ENCODE data around the gene ECE2. TPM values are rescaled to one million over a fixed set of nuclear protein-coding genes. Genes with fewer than 3 reads are reported as not detected.
"Not testable (repeated sequence)": the region's sequence is repeated elsewhere in the genome, so short reads cannot be mapped to it uniquely, and the experiment has no call there.

The ECE2 gene
- total RNA-seq, 3 donors from 2014 or later, result not detected

DNA sequence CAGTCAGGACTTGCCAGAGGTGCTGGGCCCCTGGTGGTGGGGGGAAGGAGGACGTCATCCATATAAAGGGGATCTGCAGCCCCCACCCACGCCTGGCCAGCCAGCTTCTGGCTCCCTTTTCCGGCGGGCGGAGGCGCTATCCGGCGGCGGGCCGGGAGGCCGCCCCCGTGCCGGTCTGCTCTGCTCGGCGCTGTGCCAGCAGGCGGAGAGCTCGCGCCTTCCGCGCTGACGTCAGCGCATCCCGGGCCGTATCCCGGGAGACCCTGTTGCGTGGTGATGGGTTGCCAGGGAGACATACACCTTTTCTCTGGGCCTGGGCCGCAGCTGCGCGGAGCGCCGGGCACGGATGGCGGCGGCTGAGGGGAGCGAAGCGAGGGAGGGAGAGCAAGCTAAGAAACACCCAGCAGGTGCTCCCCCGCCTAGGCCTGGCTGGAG, 62.7 kb downstream of the ECE2 start:
- DNase-seq (ENCODE audit: low spot score in 2 of 2), result peak in 1 of 2 donors; percentile 71
- peaks cover 4% of the 10 kb centered on the region for H3K36me3 ChIP-seq
- H3K27me3 ChIP-seq, result no peaks in the 10 kb centered on the region
- H3K4me3 ChIP-seq, result peak overlapping the region in 2 of 3 donors; percentile 83 to 84
- no peaks in the 10 kb centered on the region for H3K9me3 ChIP-seq
- no peak for TF ChIP-seq POLR2A (IDR thresholded peaks at IDR 0.05)
- peak; percentile 31 to 63 (median 35) for TF ChIP-seq POLR2AphosphoS5 (IDR thresholded peaks at IDR 0.05)
- TF ChIP-seq, protein P1, sequence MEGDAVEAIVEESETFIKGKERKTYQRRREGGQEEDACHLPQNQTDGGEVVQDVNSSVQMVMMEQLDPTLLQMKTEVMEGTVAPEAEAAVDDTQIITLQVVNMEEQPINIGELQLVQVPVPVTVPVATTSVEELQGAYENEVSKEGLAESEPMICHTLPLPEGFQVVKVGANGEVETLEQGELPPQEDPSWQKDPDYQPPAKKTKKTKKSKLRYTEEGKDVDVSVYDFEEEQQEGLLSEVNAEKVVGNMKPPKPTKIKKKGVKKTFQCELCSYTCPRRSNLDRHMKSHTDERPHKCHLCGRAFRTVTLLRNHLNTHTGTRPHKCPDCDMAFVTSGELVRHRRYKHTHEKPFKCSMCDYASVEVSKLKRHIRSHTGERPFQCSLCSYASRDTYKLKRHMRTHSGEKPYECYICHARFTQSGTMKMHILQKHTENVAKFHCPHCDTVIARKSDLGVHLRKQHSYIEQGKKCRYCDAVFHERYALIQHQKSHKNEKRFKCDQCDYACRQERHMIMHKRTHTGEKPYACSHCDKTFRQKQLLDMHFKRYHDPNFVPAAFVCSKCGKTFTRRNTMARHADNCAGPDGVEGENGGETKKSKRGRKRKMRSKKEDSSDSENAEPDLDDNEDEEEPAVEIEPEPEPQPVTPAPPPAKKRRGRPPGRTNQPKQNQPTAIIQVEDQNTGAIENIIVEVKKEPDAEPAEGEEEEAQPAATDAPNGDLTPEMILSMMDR (IDR thresholded peaks at IDR 0.05), result peak in 2 of 3 donors; percentile 9 to 11
- peaks cover 8 to 11% of the 10 kb centered on the region in 2 donors for H3K4me1 ChIP-seq
- intact Hi-C loops (cut with DNase I; ENCODE audit: low total_unique reads), result loop anchor here (1.0 kb wide), 1 partner anchor 23 kb away; the partner anchor contains the start of genes CLCN2 and POLR2H
- H3K27ac ChIP-seq, result peak overlapping the region; percentile 98

DNA sequence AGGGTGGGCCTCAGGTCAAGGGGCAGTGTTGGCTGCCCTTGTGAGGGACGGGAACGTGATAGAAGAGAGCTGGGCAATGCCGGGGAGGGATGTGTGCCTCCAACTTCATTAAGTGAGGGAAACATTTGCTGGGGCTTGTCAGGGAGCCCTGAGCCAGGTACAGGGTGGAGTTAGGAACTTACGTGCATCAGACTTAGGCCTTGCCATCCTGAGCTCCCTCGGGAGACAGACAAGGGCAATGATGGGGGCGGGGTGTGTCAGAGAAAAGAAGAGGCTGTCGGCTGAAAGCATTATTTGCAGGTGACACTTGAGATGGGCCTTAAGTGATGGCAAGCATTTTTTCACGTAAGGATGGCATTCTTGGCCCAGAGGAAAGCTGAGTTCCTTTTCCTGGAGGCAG, 63.2 kb downstream of the ECE2 start:
- H3K9me3 ChIP-seq, result no peaks in the 10 kb centered on the region
- H3K27me3 ChIP-seq, result no peaks in the 10 kb centered on the region
- peak overlapping the region; percentile 98 for H3K27ac ChIP-seq
- peaks cover 8 to 11% of the 10 kb centered on the region in 2 donors for H3K4me1 ChIP-seq
- DNase-seq (ENCODE audit: low spot score in 2 of 2), result no peak
- intact Hi-C loops (cut with DNase I; ENCODE audit: low total_unique reads), result no loop called here
- no peaks in the 10 kb centered on the region for H3K36me3 ChIP-seq
- TF ChIP-seq POLR2A (IDR thresholded peaks at IDR 0.05), result no peak
- H3K4me3 ChIP-seq, result peak overlapping the region in 2 of 3 donors; percentile 83 to 84

DNA sequence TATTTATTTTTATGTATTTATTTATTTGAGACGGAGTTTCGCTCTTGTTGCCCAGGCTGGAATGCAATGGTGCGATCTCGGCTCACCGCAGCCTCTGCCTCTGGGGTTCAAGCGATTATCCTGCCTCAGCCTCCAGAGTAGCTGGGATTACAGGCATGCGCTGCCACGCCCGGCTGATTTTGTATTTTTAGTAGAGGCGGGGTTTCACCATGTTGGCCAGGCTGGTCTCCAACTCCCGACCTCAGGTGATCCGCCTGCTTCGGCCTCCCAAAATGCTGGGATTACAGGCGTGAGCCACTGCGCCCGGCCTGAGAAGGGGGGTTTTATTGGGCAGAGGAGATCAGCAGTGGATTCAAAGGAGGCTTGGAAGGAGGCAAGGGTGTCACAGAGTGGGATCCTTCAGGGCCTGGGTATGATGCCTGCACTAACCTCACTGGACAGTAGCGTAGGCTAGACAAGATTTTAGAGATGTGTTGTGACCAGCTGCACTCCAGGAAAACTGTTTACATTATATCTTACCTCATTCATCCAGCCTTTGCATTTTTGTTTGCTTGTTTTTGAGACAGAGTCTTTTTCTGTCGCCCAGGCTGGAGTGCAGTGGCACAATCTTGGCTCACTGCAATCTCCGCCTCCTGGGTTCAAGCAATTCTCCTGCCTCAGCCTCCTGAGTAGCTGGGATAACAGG, 63.8 kb downstream of the ECE2 start:
- DNase-seq (ENCODE audit: low spot score in 2 of 2); H3K9me3 ChIP-seq; H3K36me3 ChIP-seq; H3K4me3 ChIP-seq; intact Hi-C loops (cut with DNase I; ENCODE audit: low total_unique reads); H3K27me3 ChIP-seq: not testable (repeated sequence)
- Histone ChIP-seq H3K27ac (peak overlapping the region in 1 of 2 donors; percentile 98), H3K4me1 (peaks cover 8 to 11% of the 10 kb centered on the region in 2 donors)

DNA sequence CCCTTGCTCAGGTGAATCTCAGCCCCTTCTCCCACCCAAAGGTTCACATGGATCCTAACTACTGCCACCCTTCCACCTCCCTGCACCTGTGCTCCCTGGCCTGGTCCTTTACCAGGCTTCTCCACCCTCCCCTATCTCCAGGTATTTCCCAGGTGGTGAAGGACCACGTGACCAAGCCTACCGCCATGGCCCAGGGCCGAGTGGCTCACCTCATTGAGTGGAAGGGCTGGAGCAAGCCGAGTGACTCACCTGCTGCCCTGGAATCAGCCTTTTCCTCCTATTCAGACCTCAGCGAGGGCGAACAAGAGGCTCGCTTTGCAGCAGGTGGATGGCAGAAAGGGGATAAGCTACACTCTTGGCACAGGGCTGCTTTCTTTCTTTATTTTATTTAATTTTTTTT, 66.1 kb downstream of the ECE2 start:
- H3K27me3 ChIP-seq, result no peaks in the 10 kb centered on the region
- H3K27ac ChIP-seq, result peak overlapping the region in 1 of 2 donors; percentile 22
- no peaks in the 10 kb centered on the region for H3K36me3 ChIP-seq
- H3K4me3 ChIP-seq, result no peak overlapping the region
- no peaks in the 10 kb centered on the region for H3K9me3 ChIP-seq
- peak in 1 of 2 donors; percentile 83 for DNase-seq (ENCODE audit: low spot score in 2 of 2)
- TF ChIP-seq POLR2A (IDR thresholded peaks at IDR 0.05) (no peak), POLR2AphosphoS5 (IDR thresholded peaks at IDR 0.05) (no peak)
- TF ChIP-seq, protein P1 (IDR thresholded peaks at IDR 0.05), result no peak
- intact Hi-C loops (cut with DNase I; ENCODE audit: low total_unique reads), result no loop called here
- H3K4me1 ChIP-seq, result peaks cover 8 to 11% of the 10 kb centered on the region in 2 donors

Other genes starting within 250 kb of the ECE2 start
- not detected for gene HTR3D, start 244.3 kb upstream of the ECE2 start, total RNA-seq
- not detected for gene HTR3C, start 223.0 kb upstream of the ECE2 start, total RNA-seq
- gene HTR3E, start 179.0 kb upstream of the ECE2 start, total RNA-seq, result not detected
- 10 to 100 TPM; 37.3 to 62.3 (median 50.1) TPM for gene EIF2B5, start 140.7 kb upstream of the ECE2 start, total RNA-seq
- gene DVL3, start 120.6 kb upstream of the ECE2 start, total RNA-seq, result 10 to 100 TPM; 35.7 to 40.2 (median 36.1) TPM
- gene AP2M1, start 101.2 kb upstream of the ECE2 start, total RNA-seq, result 100 to 1,000 TPM; 195 to 240 (median 204) TPM
- 10 to 100 TPM; 59.4 to 77.4 (median 71.8) TPM for gene ABCF3, start 89.8 kb upstream of the ECE2 start, total RNA-seq
- gene VWA5B2, start 46.4 kb upstream of the ECE2 start, total RNA-seq, result under 1 TPM; 0.16 to 0.88 (median 0.33) TPM
- 10 to 100 TPM; 36.4 to 46.5 (median 42.6) TPM for gene ALG3, start 27.1 kb upstream of the ECE2 start, total RNA-seq
- 1 to 10 TPM; 3.4 to 9.7 (median 6.2) TPM for gene EEF1AKMT4, start 26.4 kb upstream of the ECE2 start, total RNA-seq
- gene CAMK2N2, start 14.5 kb upstream of the ECE2 start, total RNA-seq, result not detected
- gene PSMD2, start 23.2 kb downstream of the ECE2 start, total RNA-seq, result 100 to 1,000 TPM; 201 to 275 (median 214) TPM
- gene EIF4G1, start 38.6 kb downstream of the ECE2 start, total RNA-seq, result 100 to 1,000 TPM; 168 to 202 (median 196) TPM
- gene FAM131A, start 61.6 kb downstream of the ECE2 start, total RNA-seq, result 10 to 100 TPM; 18.7 to 32.4 (median 26.5) TPM
- 1 to 10 TPM; 2.1 to 4.2 (median 2.6) TPM for gene CLCN2, start 85.6 kb downstream of the ECE2 start, total RNA-seq
- 100 to 1,000 TPM in 1 of 3 donors, 10 to 100 TPM in 2; 63.7 to 101 (median 99.5) TPM for gene POLR2H, start 85.7 kb downstream of the ECE2 start, total RNA-seq
- 1 to 10 TPM in 1 of 3 donors, under 1 TPM in 2; 0.64 to 1.3 (median 0.73) TPM for gene THPO, start 102.2 kb downstream of the ECE2 start, total RNA-seq
- gene CHRD, start 104.0 kb downstream of the ECE2 start, total RNA-seq, result 10 to 100 TPM in 2 of 3 donors, 1 to 10 TPM in 1; 9.6 to 20.3 (median 12.1) TPM

Data from breast epithelium (tissue), 4 donors.